GM10266 (cell line): ENCODE data around the gene BTRC.
"Not testable (repeated sequence)": the region's sequence is repeated elsewhere in the genome, so short reads cannot be mapped to it uniquely, and the experiment has no call there.

Experiments
- DNase-seq: peaks from one replicate; pipeline ENCODE4 v3.0.0; 2012; ENCODE audit errors: extremely low spot score
- CTCF ChIP-seq: IDR thresholded peaks from 2 replicates; pipeline ENCODE4 v1.5.1; 2012; ENCODE audit warnings: mild to moderate bottlenecking, low read depth; ENCODE audit not compliant: control insufficient read depth, insufficient read depth; ENCODE audit errors: missing control alignments

BTRC gene

DNA sequence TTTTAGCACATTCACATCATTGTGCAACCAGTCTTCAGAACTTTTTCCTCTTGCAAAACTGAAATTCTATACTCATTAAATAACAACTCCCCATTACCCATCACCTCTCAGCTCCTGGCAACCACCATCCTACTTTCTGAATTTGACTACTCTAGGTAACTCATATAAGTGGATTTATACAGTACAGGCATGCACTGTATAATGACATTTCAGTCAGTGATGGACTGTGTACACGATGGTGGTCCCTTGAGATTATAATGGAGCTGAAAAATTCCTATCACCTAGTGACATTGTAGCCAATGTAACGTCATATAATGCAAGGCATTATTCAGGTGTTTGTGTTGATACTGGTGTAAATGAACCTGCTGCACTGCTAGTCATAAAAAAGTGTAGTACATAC lies 60.1 kb downstream of the BTRC start:
- TF ChIP-seq CTCF: no peak
- no peak for DNase-seq

GRCh38 chr10:101415884-101416283 lies 61.9 kb downstream of the BTRC start:
- DNase-seq: no peak
- TF ChIP-seq CTCF: no peak

GRCh38 chr10:101421967-101422366 lies 68.0 kb downstream of the BTRC start:
- not testable (repeated sequence) for DNase-seq

DNA sequence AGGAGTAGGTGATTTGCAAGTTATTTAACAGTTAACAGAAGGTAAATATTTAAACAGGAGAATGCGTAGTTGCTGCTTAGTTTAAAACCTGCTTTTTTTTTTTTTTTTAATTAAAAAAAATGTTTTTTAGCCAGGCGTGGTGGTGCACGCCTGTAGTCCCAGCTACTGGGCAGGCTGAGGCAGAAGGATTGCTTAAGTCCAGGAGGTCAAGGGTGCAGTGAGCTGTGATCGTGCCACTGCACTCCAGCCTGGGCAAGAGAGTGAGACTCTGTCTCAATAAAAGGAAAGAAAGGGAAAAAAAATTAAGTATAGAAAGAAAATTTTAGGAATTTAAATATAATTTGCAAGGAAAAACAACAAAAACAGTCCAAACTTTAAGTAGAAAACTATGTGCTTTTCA lies 71.6 kb downstream of the BTRC start:
- DNase-seq: no peak
- no peak for TF ChIP-seq CTCF

GRCh38 chr10:101428036-101428435 lies 74.1 kb downstream of the BTRC start:
- TF ChIP-seq CTCF: no peak

GRCh38 chr10:101429423-101429822 lies 75.5 kb downstream of the BTRC start:
- DNase-seq: no peak
- no peak for TF ChIP-seq CTCF

More at GRCh38 chr10:101428036-101428435, 74.1 kb downstream of the BTRC start:
- DNase-seq: no peak

DNA sequence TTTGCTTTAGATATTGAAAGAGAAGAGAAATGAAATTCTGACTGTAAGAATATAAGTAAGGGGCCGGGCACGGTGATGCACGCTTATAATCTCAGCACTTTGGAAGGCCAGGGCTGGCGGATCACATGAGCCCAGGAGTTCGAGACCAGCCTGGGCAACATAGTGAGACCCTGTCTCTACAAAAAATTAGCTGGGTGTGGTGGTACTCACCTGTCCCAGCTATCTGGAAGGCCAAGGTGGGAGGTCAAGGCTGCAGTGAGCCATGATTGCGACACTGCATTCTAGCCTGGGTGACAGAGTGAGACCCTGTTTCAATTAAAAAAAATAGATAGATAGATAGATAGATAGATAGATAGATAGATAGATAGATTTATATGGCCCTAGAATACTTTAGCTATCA lies 82.3 kb downstream of the BTRC start:
- no peak for DNase-seq
- TF ChIP-seq CTCF: no peak

- TF ChIP-seq CTCF: no peak
- DNase-seq: no peak
Observed at GRCh38 chr10:101438881-101439391, 85.0 kb downstream of the BTRC start.
